GM19099 (cell line): ENCODE measurements around the gene SYT15.

Source experiments
- POLR2A ChIP-seq: IDR thresholded peaks from 3 replicates; pipeline ENCODE4 v1.6.1; 2011; ENCODE audit warnings: low read depth; ENCODE audit not compliant: insufficient read length; ENCODE audit errors: extremely low read depth

SYT15 gene

GRCh38 chr10:46543466-46544377 lies 35.2 kb upstream of the SYT15 start:
- no peak for TF ChIP-seq POLR2A

- no peak for TF ChIP-seq POLR2A
These were observed 33.7 kb upstream of the SYT15 start for GRCh38 chr10:46544989-46545791.

GRCh38 chr10:46545861-46546590 lies 32.9 kb upstream of the SYT15 start:
- TF ChIP-seq POLR2A, result no peak

- no peak for TF ChIP-seq POLR2A
These were observed 32.1 kb upstream of the SYT15 start for GRCh38 chr10:46546591-46547540.

- no peak for TF ChIP-seq POLR2A
These were observed 31.1 kb upstream of the SYT15 start for GRCh38 chr10:46547541-46548497.

DNA sequence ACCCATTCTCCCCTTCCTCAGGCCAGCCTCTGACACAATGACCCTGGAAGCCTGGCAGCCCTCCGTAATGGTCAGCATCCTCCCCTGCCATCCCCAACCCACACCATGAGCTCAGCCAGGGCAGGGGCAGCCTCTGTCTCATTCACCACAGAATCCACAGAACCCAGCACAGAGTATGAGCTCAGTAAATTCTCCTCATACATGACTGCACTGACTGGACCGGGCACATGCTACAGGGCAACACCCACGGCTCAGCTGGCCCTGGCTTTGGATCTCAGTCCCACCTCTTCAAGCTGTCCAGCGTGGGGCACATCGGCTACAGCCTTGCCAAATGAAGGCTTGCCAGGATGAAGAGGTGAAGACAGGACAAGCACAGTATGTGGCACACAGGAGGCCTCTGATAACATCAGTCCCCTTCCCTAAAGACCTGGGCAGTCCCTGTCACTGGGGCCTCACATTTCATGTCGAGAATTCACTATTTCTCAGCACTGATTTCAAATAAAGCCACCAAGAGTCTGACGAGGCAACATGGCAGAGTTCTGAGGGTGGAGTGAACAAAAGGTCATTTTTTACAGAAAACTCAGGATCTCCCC lies 30.3 kb upstream of the SYT15 start:
- no peak for TF ChIP-seq POLR2A

GRCh38 chr10:46549171-46550075 lies 29.5 kb upstream of the SYT15 start:
- TF ChIP-seq POLR2A, result no peak

DNA sequence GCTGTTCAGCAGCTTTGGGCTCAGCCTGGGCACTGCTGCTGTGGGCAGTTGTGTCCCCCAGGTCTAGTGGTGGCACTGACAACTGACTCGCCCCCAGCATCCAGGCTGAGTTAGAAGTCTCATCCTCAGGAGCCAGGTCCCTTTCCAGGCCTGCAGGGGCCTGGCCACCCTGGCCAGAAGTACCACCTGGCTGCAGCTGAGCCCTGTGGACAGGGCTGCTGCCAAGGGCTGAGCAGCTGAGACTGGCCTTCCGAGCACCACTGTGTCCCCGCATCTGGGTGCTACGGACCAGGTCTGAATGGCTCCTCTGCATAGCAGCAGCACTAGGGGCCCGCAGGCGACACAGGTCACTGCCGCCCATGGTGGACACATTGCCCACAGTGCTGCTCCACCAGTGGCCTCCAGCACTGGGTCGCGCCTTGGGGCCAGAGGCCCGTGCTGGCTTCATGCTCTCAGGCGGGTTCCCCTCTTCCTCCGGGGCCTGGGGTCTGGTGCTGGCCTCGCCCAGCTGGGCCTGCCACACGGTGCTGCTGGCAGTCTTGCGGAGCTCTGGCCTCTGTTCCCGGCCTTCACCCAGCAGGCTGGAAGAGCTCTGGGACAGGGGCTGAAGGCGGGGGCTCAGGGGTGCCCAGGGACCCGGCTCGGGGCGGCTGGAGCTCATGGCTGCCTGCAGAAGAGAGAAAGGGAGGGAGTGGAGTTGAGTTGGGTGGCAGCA lies 28.7 kb upstream of the SYT15 start:
- no peak for TF ChIP-seq POLR2A

DNA sequence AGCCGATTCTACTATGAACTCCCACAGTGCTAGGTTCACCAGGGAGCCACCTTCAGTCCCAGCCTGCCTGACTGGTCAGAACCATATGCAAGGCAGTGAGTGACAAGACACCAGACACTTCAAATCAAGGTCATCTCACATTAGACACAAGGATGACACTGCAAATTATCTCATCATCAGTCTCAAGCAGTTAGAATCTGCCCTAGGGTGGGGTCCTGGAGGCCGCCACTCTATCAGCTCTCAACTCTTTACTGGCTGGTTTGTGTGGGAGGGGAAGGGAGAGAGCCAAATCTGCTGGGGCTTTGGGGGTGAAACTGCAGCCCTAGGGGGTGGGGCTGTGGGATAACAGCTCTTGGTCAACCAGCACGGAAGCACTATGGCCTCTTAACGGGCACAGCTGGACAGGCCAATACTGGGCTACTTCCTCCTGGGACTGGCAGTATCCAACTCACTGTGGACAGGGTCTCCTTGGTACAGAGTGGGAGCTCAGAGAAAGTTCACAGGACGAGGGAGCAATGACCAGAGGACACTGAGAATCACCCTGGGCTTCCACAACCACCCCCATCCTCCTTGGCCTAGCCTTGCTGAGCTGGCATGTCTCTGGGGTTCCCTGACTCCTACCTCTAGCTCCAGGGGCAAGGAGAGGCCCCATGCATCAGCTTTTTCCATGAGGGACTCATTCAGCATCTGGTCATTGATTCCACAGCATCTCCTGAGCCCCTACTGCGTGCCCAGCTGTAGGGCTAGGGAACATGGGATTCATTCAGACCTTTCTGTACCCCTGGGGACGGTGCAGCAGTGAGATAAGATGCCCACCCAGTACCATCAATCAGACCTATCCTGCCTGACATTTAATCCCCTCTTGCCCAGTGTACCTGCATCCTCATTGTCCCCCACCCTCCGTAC lies 27.9 kb upstream of the SYT15 start:
- TF ChIP-seq POLR2A, result no peak
